GM12891 (cell line): Measurements from ENCODE around the gene TLE3.

ENCODE experiments used
- POLR2A ChIP-seq: IDR thresholded peaks from 2 replicates; pipeline ENCODE4 v1.6.1; 2011; ENCODE audit warnings: low read depth, low read length, control low read depth
- POLR2AphosphoS5 ChIP-seq: IDR thresholded peaks from 2 replicates; pipeline ENCODE4 v1.6.1; 2011; ENCODE audit warnings: low read depth, low read length, control low read depth
- POU2F2 ChIP-seq: IDR thresholded peaks from 2 replicates; pipeline ENCODE4 v1.6.1; 2011; ENCODE audit warnings: low read depth, mild to moderate bottlenecking, control low read depth, low read length, moderate library complexity
- TAF1 ChIP-seq: IDR thresholded peaks from 2 replicates; pipeline ENCODE4 v1.6.1; 2011; ENCODE audit warnings: low read depth, low read length, control low read depth

DNA sequence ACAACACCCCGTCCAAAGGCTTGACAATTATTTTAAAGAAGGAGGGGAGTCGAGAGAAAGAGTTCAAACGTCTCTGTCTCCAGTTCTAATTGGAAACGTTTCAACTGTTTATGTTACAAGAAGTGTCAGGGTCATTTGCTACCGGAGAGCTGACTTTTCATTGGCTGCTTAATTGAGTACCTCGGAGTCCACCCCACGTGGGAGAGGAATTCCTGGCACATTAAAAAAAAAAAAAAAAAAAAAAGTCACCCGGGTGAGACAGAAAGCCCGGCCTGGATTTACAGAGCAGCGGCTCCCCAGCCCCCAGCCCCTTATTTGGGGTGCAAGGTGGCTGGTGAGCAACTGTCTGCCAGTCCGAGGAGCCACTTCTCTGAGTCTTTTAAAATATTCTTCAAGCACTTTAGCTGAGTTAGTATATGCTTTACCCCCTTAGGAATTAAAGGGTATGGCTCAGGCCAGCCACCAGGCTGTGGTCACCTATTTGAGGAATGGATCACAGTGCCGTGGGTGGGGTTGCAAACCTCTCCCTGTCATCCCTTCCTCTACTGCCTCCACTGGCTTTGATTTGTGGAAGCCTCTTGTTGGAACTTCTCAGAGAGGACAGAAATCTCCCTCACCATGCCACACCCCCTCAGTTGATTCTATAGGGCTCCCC, 3.9 kb upstream of the TLE3 start:
- no peak for TF ChIP-seq POU2F2
- no peak for TF ChIP-seq POLR2AphosphoS5
- TF ChIP-seq POLR2A: no peak
- TF ChIP-seq TAF1: no peak
